Uterus (tissue), 2 donors: ENCODE measurements around the gene HSD11B1L.

Experiments
- CTCF ChIP-seq, 4 experiments: fragments of 200-600 bp in 2 of 4; fragments of 450-650 bp in 2 of 4; sonication (generic) in 2 of 4; IDR thresholded peaks; one replicate each; pipeline ENCODE4 v1.5.1; 2016 to 2019; ENCODE audit warnings: antibody characterized with exemption in 4 of 4, mild to moderate bottlenecking in 2 of 4, moderate library complexity in 1 of 4
- POLR2A ChIP-seq, 2 donors: fragments of 450-650 bp; IDR thresholded peaks; one replicate each; pipeline ENCODE4 v1.6.1; 2016; ENCODE audit warnings: antibody characterized with exemption in 2 of 2, mild to moderate bottlenecking in 1 of 2, moderate library complexity in 1 of 2

- TF ChIP-seq CTCF (IDR thresholded peaks at IDR 0.05), result no peak
- no peak for TF ChIP-seq POLR2A (IDR thresholded peaks at IDR 0.05)
Observed at GRCh38 chr19:5669212-5669611, 11.6 kb upstream of the HSD11B1L start.
